Renal pelvis (tissue), 4 donors: ENCODE data around the gene MDN1. TPM values are rescaled to one million over a fixed set of nuclear protein-coding genes. Genes with fewer than 3 reads are reported as not detected.

ENCODE experiments used
- DNase-seq: peaks from one replicate; pipeline ENCODE4 v3.0.0-alpha.2; 2013
- polyA plus RNA-seq, 3 donors: library from polyadenylated mRNA; unstranded; fragments of 120-200 nt; gene quantifications; one replicate each; pipeline ENCODE4 v1.2.1, GENCODE V29; 2013; ENCODE audit not compliant: insufficient read length in 3 of 3

Gene MDN1
- polyA plus RNA-seq, 3 donors = 35.2 to 53.0 (median 45.0) TPM

DNA sequence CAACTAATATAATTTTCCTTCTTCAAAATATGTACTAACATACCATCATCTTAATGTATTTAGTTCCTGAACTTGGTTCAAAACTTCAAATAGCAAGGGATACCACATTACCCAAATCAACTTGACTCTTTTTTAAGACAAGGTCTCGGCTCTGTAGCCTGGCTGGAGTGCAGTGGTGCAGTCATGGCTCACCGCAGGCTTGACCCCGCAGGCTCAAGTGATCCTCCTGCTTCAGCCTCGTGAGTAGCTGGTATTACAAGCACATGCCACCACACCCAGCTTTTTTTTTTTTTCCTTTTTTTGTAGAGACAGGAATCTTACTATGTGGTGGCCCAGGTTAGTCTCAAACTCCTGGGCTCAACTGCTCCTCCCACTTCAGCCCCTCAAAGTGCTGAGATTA is 125.2 kb downstream of the MDN1 start:
- DNase-seq = no peak

- no peak for DNase-seq
Observed at GRCh38 chr6:89693207-89693606, 126.4 kb downstream of the MDN1 start.

DNA sequence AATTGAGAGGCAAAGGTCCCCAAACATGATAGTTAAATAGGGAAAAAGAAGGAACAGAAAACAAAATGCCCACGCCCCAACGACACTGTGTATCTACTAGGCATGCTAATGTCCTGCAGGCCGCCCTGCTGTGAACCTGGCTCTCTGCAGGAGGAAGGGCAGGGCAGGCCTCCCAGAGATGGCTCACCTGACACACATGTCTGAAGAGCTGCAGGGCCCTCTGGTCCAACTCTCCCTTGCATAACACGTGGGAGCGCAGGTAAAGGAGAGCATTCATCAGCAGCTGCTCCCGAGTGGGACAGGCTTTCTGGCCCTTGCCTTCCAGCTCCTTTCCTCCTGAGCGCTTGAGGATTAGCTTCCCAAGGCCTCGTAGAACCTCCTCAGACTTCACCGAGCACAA is 127.3 kb downstream of the MDN1 start:
- no peak for DNase-seq

DNA sequence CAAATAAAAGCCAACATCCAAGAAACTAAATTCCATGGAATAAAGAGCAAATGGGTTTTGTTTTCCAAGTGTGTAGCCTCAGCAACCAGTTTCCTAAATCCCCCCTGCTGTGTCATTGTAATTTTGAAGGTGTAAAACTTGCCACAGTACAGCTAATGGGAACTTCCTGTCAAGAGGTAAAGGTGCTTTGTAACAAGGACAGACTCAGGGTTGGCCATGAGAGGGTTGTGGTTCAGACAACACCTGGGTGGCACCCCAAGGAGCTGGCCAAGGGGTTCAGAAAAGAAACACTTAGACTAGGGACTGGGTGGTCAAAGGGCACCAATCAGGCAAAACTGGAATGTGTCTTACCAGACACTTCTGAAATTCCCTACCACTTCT is 128.7 kb downstream of the MDN1 start:
- DNase-seq = no peak

- no peak for DNase-seq
Observed at GRCh38 chr6:89689732-89690131, 129.9 kb downstream of the MDN1 start.

- DNase-seq = no peak
Observed at GRCh38 chr6:89688328-89688727, 131.3 kb downstream of the MDN1 start.

DNA sequence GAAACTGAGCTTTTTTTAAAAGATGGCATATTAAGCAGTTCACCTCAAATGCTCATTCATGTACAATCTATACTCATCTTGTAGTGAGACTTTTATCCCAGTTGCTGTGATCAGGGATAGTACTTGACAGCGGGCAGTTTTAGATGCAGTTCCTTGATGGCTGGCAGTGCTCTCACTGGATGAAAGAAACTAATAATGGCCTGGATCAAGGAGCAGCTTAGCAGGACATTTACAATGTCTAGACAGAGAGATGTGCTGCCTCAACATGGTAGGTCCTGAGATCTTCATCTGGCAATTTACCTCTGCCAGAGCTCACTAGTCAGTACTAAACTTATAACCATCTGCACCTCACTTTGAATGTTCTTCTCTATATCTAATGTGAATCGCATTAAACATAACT is 134.3 kb downstream of the MDN1 start:
- DNase-seq = no peak

GRCh38 chr6:89682991-89683390 is 136.6 kb downstream of the MDN1 start:
- DNase-seq = no peak

GRCh38 chr6:89681983-89682564 is 137.5 kb downstream of the MDN1 start:
- DNase-seq = no peak

- DNase-seq = no peak
Observed at GRCh38 chr6:89680551-89680950, 139.0 kb downstream of the MDN1 start.

GRCh38 chr6:89680150-89680549 is 139.4 kb downstream of the MDN1 start:
- no peak for DNase-seq

- no peak for DNase-seq
Observed at GRCh38 chr6:89679215-89680120, 140.1 kb downstream of the MDN1 start.

- DNase-seq = no peak
Observed at GRCh38 chr6:89678531-89678930, 141.1 kb downstream of the MDN1 start.

- DNase-seq = no peak
Observed at GRCh38 chr6:89675949-89676748, 143.4 kb downstream of the MDN1 start.

GRCh38 chr6:89670935-89671565 is 148.5 kb downstream of the MDN1 start:
- no peak for DNase-seq

DNA sequence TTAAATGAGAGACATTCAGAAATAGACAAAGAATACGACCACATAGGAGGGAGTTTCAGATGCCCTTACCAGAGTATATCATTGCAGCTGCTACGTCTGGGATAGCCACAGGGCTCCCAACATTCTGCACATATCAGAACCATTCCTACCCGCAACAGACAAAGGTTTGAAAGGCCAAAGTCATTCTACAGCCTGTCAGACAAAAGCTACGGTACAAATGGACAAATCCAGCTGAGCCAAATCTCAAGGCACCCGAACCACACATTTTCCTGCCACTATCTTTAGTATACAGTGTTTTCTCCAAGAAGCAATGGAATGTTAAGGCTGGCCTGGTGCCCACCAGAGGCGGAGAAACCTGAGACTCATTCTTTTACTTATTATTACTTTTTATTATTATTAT is 150.6 kb downstream of the MDN1 start:
- DNase-seq = no peak

GRCh38 chr6:89667872-89668556 is 151.6 kb downstream of the MDN1 start:
- DNase-seq = no peak

DNA sequence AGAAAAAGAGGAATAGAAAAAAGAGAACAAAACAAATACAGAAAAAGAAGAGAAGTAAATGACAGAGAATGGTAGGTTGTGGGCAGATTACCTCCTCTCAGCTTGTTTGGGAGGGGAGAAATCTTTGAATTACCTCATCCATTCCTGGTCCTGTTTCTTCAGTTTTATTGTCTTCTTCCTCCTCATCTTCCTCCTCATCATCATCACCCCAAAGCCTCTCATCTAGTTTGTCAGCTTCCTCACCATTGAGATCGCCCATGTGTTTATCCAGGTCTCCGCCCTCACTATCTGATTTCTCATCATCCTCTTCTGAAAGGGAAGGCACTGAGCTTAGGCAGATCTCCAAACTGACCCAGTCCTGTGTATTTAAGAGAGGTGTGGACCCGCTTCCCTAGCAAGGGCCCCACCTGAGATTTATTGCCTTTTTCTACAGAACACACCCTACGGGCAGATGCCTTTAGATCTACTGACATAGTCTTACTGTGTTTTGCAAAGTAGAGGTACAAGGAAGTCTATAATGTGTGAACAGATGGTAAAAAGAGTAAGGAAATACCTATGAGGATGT is 156.9 kb downstream of the MDN1 start:
- DNase-seq = no peak

- DNase-seq = no peak
Observed at GRCh38 chr6:89661559-89661958, 158.0 kb downstream of the MDN1 start.

GRCh38 chr6:89660981-89661380 is 158.6 kb downstream of the MDN1 start:
- no peak for DNase-seq

DNA sequence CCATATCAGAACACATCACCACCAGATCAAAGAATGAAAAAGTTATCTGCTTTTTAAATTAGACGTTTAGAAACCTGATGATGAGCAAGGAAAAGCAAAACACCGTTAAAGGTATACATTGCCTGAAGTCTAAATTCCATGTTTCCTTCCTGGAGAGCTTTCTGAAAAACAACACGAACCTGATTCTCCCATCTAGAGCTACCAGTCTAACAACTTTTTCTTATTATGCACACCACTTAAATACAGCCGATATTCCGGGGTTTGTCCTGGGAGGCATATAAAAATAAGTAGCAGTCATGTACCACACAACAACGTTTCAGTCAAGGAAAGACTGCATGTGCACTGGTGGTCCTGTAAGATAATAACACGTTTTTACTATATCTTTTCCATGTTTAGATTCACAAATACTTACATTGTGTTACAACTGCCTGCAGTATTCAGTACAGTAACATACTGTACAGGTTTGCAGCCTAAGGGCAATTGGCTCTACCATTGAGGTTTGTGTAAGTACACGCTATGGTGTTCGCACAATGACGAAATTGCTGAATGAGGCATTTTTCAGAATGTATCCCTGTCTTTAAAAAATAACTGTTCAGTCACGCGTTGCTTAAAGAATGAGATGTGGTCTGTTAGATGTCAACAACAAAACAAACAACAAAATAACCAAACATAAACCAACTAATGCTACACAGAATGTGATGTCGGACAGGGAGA is 162.0 kb downstream of the MDN1 start:
- no peak for DNase-seq
